GM10248 (cell line): Measurements from ENCODE around the gene GALNT17.

Experiments used
- CTCF ChIA-PET: fragments of 300-600 bp; sonication (Branson Sonifier 250); formaldehyde crosslinking; extraction: SDS; loops from one replicate; lab custom pipeline; 2021; ENCODE audit warnings: antibody characterized with exemption; lab: Yijun Ruan, JAX
- POLR2A ChIA-PET: fragments of 350-650 bp; sonication (Branson Sonifier 250); formaldehyde crosslinking; extraction: SDS; loops from one replicate; lab custom pipeline; 2020; ENCODE audit warnings: antibody characterized with exemption; lab: Yijun Ruan, JAX
- DNase-seq: peaks from one replicate; pipeline ENCODE4 v3.0.0; 2012; ENCODE audit errors: extremely low spot score
- CTCF ChIP-seq: IDR thresholded peaks from 2 replicates; pipeline ENCODE4 v1.5.1; 2012; ENCODE audit warnings: mild to moderate bottlenecking, low read depth; ENCODE audit errors: extremely low read depth, missing control alignments, control extremely low read depth

The GALNT17 gene

GRCh38 chr7:71350680-71351079 lies 218.7 kb downstream of the GALNT17 start:
- CTCF ChIA-PET: interaction anchor here (1.1 kb wide), 1 partner anchor 11 kb away, joined by 3 read pairs; no protein-coding TSS in a partner anchor
- DNase-seq: no peak
- POLR2A ChIA-PET: no interaction called here
- no peak for TF ChIP-seq CTCF

DNA sequence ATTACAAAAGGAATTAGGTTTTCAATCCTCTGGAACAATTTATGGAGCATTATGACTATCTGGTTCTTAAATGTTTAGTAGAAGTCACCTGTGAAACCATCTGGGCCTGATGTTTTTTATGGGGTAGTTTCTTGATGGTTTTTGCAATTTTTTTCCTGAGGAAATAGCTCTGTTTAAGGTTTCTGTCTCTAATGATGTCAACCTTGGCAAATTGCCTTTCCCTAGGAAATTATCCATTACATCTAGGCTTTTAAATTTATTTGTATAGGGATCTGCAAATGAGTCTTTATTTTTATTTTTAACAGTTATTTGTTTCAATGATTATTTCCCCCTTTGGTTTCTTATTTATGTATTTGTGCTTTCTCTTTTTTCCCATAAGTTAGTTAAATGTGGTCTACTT lies 222.8 kb downstream of the GALNT17 start:
- ChIA-PET CTCF (no interaction called here), POLR2A (no interaction called here)
- DNase-seq: no peak
- TF ChIP-seq CTCF: no peak

GRCh38 chr7:71361451-71362032 lies 229.6 kb downstream of the GALNT17 start:
- no peak for TF ChIP-seq CTCF
- no peak for DNase-seq
- ChIA-PET CTCF (interaction anchor here (0.6 kb wide), 1 partner anchor 11 kb away, joined by 3 read pairs; no protein-coding TSS in a partner anchor), POLR2A (no interaction called here)

DNA sequence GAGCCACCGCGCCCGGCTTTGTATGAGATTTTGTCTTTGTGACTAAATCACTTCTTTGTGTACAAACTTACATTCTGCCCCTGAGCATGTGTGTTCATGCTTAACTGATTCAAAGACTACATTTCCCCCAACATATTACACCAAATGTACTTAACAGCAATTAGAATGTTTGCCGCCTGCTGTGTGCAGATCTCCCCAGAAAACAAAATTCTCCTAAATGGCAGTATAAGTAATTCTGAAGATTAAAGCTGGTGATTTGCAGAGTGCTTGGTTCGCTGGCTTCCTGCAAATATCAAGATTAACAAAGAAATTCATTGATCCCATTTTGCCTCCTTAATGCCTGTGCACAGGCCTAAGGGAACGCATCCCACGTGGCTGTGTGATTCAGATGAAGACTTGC lies 230.3 kb downstream of the GALNT17 start:
- POLR2A ChIA-PET: no interaction called here
- CTCF ChIA-PET: no interaction called here
- no peak for DNase-seq
- TF ChIP-seq CTCF: no peak

- ChIA-PET POLR2A (no interaction called here), CTCF (interaction anchor here (0.8 kb wide), 1 partner anchor 9 kb away, joined by 3 read pairs; no protein-coding TSS in a partner anchor)
- no peak for DNase-seq
- no peak for TF ChIP-seq CTCF
Observed at GRCh38 chr7:71363223-71363622, 231.3 kb downstream of the GALNT17 start.

DNA sequence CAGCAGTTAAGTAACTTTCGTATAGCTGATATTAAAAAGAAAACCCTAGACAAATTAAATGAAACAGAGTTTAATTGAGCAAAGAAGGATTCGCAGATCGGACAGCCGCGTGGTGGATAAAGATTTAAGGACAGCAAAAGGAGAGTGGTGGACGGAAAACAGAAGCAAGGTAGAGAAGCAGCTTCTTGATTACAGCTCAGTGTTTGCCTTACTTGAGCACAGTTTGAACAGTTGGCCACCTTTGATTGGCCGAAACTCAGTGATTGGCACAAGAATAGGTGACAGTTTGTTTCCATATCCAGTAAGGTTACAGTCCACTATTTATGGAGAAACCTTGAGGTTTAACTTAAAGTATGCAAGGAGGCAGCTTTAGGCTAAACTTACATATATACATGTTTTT lies 231.7 kb downstream of the GALNT17 start:
- TF ChIP-seq CTCF: no peak
- ChIA-PET CTCF (interaction anchor here (0.8 kb wide), 1 partner anchor 9 kb away, joined by 3 read pairs; no protein-coding TSS in a partner anchor), POLR2A (no interaction called here)
- DNase-seq: no peak
